IMR-90 (cell line): ENCODE measurements around the gene EXD2. TPM values are rescaled to one million over a fixed set of nuclear protein-coding genes. Genes with fewer than 3 reads are reported as not detected.

Source experiments
- ATAC-seq: fragments of 200-7000 bp; cut with Tn5 transposase; 2 replicates; pipeline ENCODE4 v1.9.1; 2020; ENCODE audit warnings: low read depth, mild to moderate bottlenecking, moderate library complexity
- BruUV-seq: library from RNA; stranded (reverse); fragments of 400-500 nt; replicated peaks from 2 replicates; lab custom pipeline; 2021; lab: Mats Ljungman, UMichigan
- CTCF ChIA-PET: fragments of 300-600 bp; formaldehyde crosslinking; extraction: SDS; loops from one replicate; lab custom pipeline; 2021; ENCODE audit warnings: antibody characterized with exemption; lab: Yijun Ruan, JAX
- POLR2A ChIA-PET: fragments of 300-600 bp; sonication (Branson Sonifier 250); formaldehyde crosslinking; loops from one replicate; lab custom pipeline; 2022; ENCODE audit warnings: antibody characterized with exemption; ENCODE audit not compliant: unreplicated experiment; lab: Charles Lee
- DNase-seq: peaks from one replicate; pipeline ENCODE4 v3.0.0; 2013
- H2AFZ ChIP-seq: replicated peaks from 2 replicates; pipeline ENCODE3; 2013; ENCODE audit warnings: low read length, mild to moderate bottlenecking; ENCODE audit not compliant: poor library complexity
- H2AK5ac ChIP-seq: 2 replicates; pipeline ENCODE4 v1.6.1; 2013; ENCODE audit warnings: low read depth, low read length, inconsistent platforms
- H2AK9ac ChIP-seq: replicated peaks from 2 replicates; pipeline ENCODE3; 2013; ENCODE audit warnings: mild to moderate bottlenecking, low read depth, low read length, moderate library complexity; ENCODE audit not compliant: poor library complexity
- H2BK120ac ChIP-seq: 2 replicates; pipeline ENCODE4 v1.6.1; 2013; ENCODE audit warnings: low read depth, low read length, inconsistent platforms
- H2BK15ac ChIP-seq: 3 replicates; pipeline ENCODE4 v1.6.1; 2013; ENCODE audit warnings: low read depth, low read length, inconsistent platforms
- H2BK20ac ChIP-seq: 2 replicates; pipeline ENCODE4 v1.6.1; 2013; ENCODE audit warnings: low read depth, mild to moderate bottlenecking, inconsistent platforms, low read length, moderate library complexity
- H2BK5ac ChIP-seq: 2 replicates; pipeline ENCODE4 v1.6.1; 2013; ENCODE audit warnings: mild to moderate bottlenecking, low read depth, low read length, inconsistent platforms; ENCODE audit not compliant: poor library complexity, severe bottlenecking
- H3K14ac ChIP-seq: replicated peaks from 2 replicates; pipeline ENCODE4 v1.6.1; 2013; ENCODE audit warnings: low read depth, low read length, inconsistent platforms
- H3K18ac ChIP-seq: 2 replicates; pipeline ENCODE4 v1.6.1; 2013; ENCODE audit warnings: low read depth, low read length, control low read depth
- H3K23ac ChIP-seq: 2 replicates; pipeline ENCODE4 v1.6.1; 2013; ENCODE audit warnings: low read depth, low read length, inconsistent platforms
- H3K27ac ChIP-seq: 2 replicates; pipeline ENCODE4 v1.5.1; 2013; ENCODE audit warnings: mild to moderate bottlenecking, control low read depth, low read length; ENCODE audit not compliant: insufficient read depth
- H3K27me3 ChIP-seq: 2 replicates; pipeline ENCODE4 v1.6.1; 2013; ENCODE audit warnings: low read length; ENCODE audit not compliant: control insufficient read depth, insufficient read depth
- H3K36me3 ChIP-seq: 2 replicates; pipeline ENCODE4 v1.6.1; 2013; ENCODE audit warnings: low read length, mixed read lengths; ENCODE audit not compliant: control insufficient read depth, insufficient read depth
- H3K4ac ChIP-seq: 2 replicates; pipeline ENCODE4 v1.6.1; 2013; ENCODE audit warnings: low read depth, low read length, inconsistent platforms
- H3K4me1 ChIP-seq: 2 replicates; pipeline ENCODE4 v1.6.1; 2013; ENCODE audit warnings: low read length, mixed read lengths; ENCODE audit not compliant: control insufficient read depth, insufficient read depth
- H3K4me2 ChIP-seq: 2 replicates; pipeline ENCODE4 v1.6.1; 2013; ENCODE audit warnings: low read depth, mild to moderate bottlenecking, control low read depth, low read length, moderate library complexity
- H3K4me3 ChIP-seq: 2 replicates; pipeline ENCODE4 v1.5.1; 2013; ENCODE audit warnings: low read depth, mild to moderate bottlenecking, control low read depth, low read length, moderate library complexity; ENCODE audit not compliant: insufficient read depth
- H3K56ac ChIP-seq: 2 replicates; pipeline ENCODE4 v1.6.1; 2013; ENCODE audit warnings: low read length, inconsistent platforms; ENCODE audit not compliant: insufficient read depth; ENCODE audit errors: extremely low read depth
- H3K79me1 ChIP-seq, 2 experiments: 2 replicates each; pipeline ENCODE4 v1.6.1; 2013; ENCODE audit warnings: low read length in 2 of 2, inconsistent platforms in 1 of 2, low read depth in 1 of 2
- H3K9ac ChIP-seq: 2 replicates; pipeline ENCODE4 v1.6.1; 2013; ENCODE audit warnings: low read depth, low read length, control low read depth
- H3K9me1 ChIP-seq: 2 replicates; pipeline ENCODE4 v1.6.1; 2013; ENCODE audit warnings: low read length, inconsistent platforms; ENCODE audit not compliant: insufficient read depth
- H3K9me3 ChIP-seq: 2 replicates; pipeline ENCODE4 v1.6.1; 2013; ENCODE audit warnings: low read length; ENCODE audit not compliant: control insufficient read depth, insufficient read depth
- H4K20me1 ChIP-seq: 2 replicates; pipeline ENCODE4 v1.6.1; 2013; ENCODE audit warnings: low read length, inconsistent platforms; ENCODE audit not compliant: insufficient read depth
- H4K5ac ChIP-seq: 2 replicates; pipeline ENCODE4 v1.6.1; 2013; ENCODE audit warnings: mild to moderate bottlenecking, low read depth, low read length, control low read depth
- H4K8ac ChIP-seq, 2 experiments: 2 replicates each; pipeline ENCODE4 v1.6.1; 2013; ENCODE audit warnings: low read depth in 2 of 2, low read length in 2 of 2, control low read depth in 1 of 2, inconsistent platforms in 1 of 2
- H4K91ac ChIP-seq: 2 replicates; pipeline ENCODE4 v1.6.1; 2013; ENCODE audit warnings: low read depth, low read length, inconsistent platforms; ENCODE audit not compliant: insufficient read depth
- CEBPB ChIP-seq: IDR thresholded peaks from 2 replicates; pipeline ENCODE4 v1.6.1; 2012; ENCODE audit warnings: low read depth, low read length, improper control_type of control experiment
- CHD1 ChIP-seq: IDR thresholded peaks from 2 replicates; pipeline ENCODE4 v1.6.1; 2012; ENCODE audit warnings: low read depth, low read length, improper control_type of control experiment
- MAZ ChIP-seq: IDR thresholded peaks from 2 replicates; pipeline ENCODE4 v1.6.1; 2012; ENCODE audit warnings: low read depth, mild to moderate bottlenecking, low read length, improper control_type of control experiment, moderate library complexity, borderline replicate concordance
- POLR2A ChIP-seq: IDR thresholded peaks from 2 replicates; pipeline ENCODE4 v1.6.1; 2012; ENCODE audit warnings: mild to moderate bottlenecking, low read depth, low read length
- RAD21 ChIP-seq: IDR thresholded peaks from 2 replicates; pipeline ENCODE4 v1.6.1; 2012; ENCODE audit warnings: low read length, improper control_type of control experiment
- RCOR1 ChIP-seq: IDR thresholded peaks from 2 replicates; pipeline ENCODE4 v1.6.1; 2012; ENCODE audit warnings: mild to moderate bottlenecking, low read length, improper control_type of control experiment; ENCODE audit not compliant: insufficient replicate concordance
- SMC3 ChIP-seq: fragments of 150-350 bp; IDR thresholded peaks from 2 replicates; pipeline ENCODE4 v1.6.1; 2016; ENCODE audit warnings: low read depth, mild to moderate bottlenecking, antibody characterized with exemption, low read length, moderate library complexity
- dilution Hi-C: fragments of 300-500 bp; cut with HindIII; formaldehyde crosslinking; loops from one replicate; pipeline ENCODE4 v1.14.3; 2018; ENCODE audit warnings: low sequenced_read_pairs; ENCODE audit not compliant: unreplicated experiment
- in situ Hi-C: fragments of 300-500 bp; cut with MboI; formaldehyde crosslinking; loops from 3 replicates; pipeline ENCODE4 v1.14.3; 2019; ENCODE audit warnings: low sequenced_read_pairs, inconsistent platforms, mixed read lengths
- intact Hi-C: fragments of 100-400 bp; cut with micrococcal nuclease; formaldehyde crosslinking; loops from 2 replicates; pipeline ENCODE4 v1.10.0; 2022
- polyA plus RNA-seq, 3 experiments: library from polyadenylated mRNA; depleted of rRNA; stranded (reverse); fragments of >200 nt; gene quantifications; 2 replicates each; pipeline ENCODE4 v1.2.3, GENCODE V29; 2012; ENCODE audit warnings: low replicate concordance in 1 of 3
- total RNA-seq: library from RNA; depleted of rRNA; stranded (reverse); fragments of >200 nt; gene quantifications from 2 replicates; pipeline ENCODE4 v1.2.3, GENCODE V29; 2012
- TF ChIP-seq, protein P1 (sequence below): conservative IDR thresholded peaks from 2 replicates; pipeline ENCODE4 v1.5.1; 2012; ENCODE audit warnings: mild to moderate bottlenecking, low read depth, low read length, improper control_type of control experiment

The EXD2 gene
- total and polyA plus RNA-seq, 2 of the 4 experiments (the other 2 are of a cell fraction), result 11.0 to 13.3 TPM

- CTCF ChIA-PET, result interaction anchor here (0.6 to 1.1 kb wide), 2 partner anchors 309 to 367 kb away, joined by 3 read pairs; no protein-coding TSS in a partner anchor
Measured at GRCh38 chr14:69156224-69156623, 35.1 kb upstream of the EXD2 start.

More at GRCh38 chr14:69156224-69156623, 35.1 kb upstream of the EXD2 start:
- no peak overlapping the region for H2AK5ac ChIP-seq
- in situ Hi-C loops, result no loop called here
- no peak overlapping the region for H4K91ac ChIP-seq
- no peak overlapping the region for H2AK9ac ChIP-seq
- H2AFZ ChIP-seq, result no peak overlapping the region
- H3K79me1 ChIP-seq, result peaks cover 0 to 17% of the 10 kb centered on the region in 2 experiments; a peak in 2 of 4 replicates
- H3K9me3 ChIP-seq, result no peaks in the 10 kb centered on the region
- BruUV-seq, result no TSS peak
- H3K14ac ChIP-seq, result no peak overlapping the region
- H3K27ac ChIP-seq, result no peak overlapping the region
- no peak overlapping the region for H3K4me3 ChIP-seq
- ATAC-seq (no peak), DNase-seq (no peak)
- POLR2A ChIA-PET, result no interaction called here
- H3K27me3 ChIP-seq, result no peaks in the 10 kb centered on the region
- H2BK120ac ChIP-seq, result no peak overlapping the region
- H3K23ac ChIP-seq, result no peak overlapping the region
- H2BK5ac ChIP-seq, result no peak overlapping the region
- no peak overlapping the region for H2BK15ac ChIP-seq
- no peak overlapping the region for H2BK20ac ChIP-seq
- H3K9ac ChIP-seq, result no peak overlapping the region
- peaks cover 2% of the 10 kb centered on the region; the same call in 1 of the 2 replicates for H4K20me1 ChIP-seq
- no peaks in the 10 kb centered on the region; the same call in 1 of the 2 replicates for H3K4me1 ChIP-seq
- intact Hi-C loops, result no loop called here
- H3K56ac ChIP-seq, result no peak overlapping the region
- no peaks in the 10 kb centered on the region for H3K36me3 ChIP-seq
- no peak overlapping the region for H4K8ac ChIP-seq
- H4K5ac ChIP-seq, result no peak overlapping the region
- no peak overlapping the region for H3K4ac ChIP-seq
- no peak overlapping the region for H3K4me2 ChIP-seq
- dilution Hi-C loops, result no loop called here
- TF ChIP-seq MAZ (no peak), CEBPB (no peak), RAD21 (no peak), POLR2A (no peak), SMC3 (no peak), CHD1 (no peak), RCOR1 (no peak)
- TF ChIP-seq, protein P1, sequence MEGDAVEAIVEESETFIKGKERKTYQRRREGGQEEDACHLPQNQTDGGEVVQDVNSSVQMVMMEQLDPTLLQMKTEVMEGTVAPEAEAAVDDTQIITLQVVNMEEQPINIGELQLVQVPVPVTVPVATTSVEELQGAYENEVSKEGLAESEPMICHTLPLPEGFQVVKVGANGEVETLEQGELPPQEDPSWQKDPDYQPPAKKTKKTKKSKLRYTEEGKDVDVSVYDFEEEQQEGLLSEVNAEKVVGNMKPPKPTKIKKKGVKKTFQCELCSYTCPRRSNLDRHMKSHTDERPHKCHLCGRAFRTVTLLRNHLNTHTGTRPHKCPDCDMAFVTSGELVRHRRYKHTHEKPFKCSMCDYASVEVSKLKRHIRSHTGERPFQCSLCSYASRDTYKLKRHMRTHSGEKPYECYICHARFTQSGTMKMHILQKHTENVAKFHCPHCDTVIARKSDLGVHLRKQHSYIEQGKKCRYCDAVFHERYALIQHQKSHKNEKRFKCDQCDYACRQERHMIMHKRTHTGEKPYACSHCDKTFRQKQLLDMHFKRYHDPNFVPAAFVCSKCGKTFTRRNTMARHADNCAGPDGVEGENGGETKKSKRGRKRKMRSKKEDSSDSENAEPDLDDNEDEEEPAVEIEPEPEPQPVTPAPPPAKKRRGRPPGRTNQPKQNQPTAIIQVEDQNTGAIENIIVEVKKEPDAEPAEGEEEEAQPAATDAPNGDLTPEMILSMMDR, result no peak
- H3K9me1 ChIP-seq, result no peaks in the 10 kb centered on the region
- H3K18ac ChIP-seq, result no peak overlapping the region
